Nephron (organoid): ENCODE data around the gene TCEA3.

ENCODE experiments used
- H3K27ac Mint-ChIP-seq, 3 experiments: 2 replicates each; pipeline ENCODE4 v1.8.0; 2020; ENCODE audit warnings: mixed read lengths in 3 of 3, mild to moderate bottlenecking in 2 of 3, moderate library complexity in 1 of 3
- H3K27me3 Mint-ChIP-seq: 2 replicates; pipeline ENCODE4 v1.8.0; 2021; ENCODE audit warnings: low read depth, mild to moderate bottlenecking, moderate library complexity, mixed read lengths
- H3K36me3 Mint-ChIP-seq: 2 replicates; pipeline ENCODE4 v1.8.0; 2020; ENCODE audit warnings: low read depth, mixed read lengths
- H3K4me1 Mint-ChIP-seq: 2 replicates; pipeline ENCODE4 v1.8.0; 2020; ENCODE audit warnings: mixed read lengths
- H3K4me3 Mint-ChIP-seq, 3 experiments: 2 replicates each; pipeline ENCODE4 v1.8.0; 2020; ENCODE audit warnings: mild to moderate bottlenecking in 3 of 3, mixed read lengths in 3 of 3, moderate library complexity in 2 of 3
- H3K9me3 Mint-ChIP-seq: 2 replicates; pipeline ENCODE4 v1.8.0; 2020; ENCODE audit warnings: mixed read lengths
- TF ChIP-seq, protein P1 (sequence below), 3 experiments: fragments of 200-600 bp; sonication (generic); IDR thresholded peaks; one replicate each; pipeline ENCODE4 v1.5.0; 2021; ENCODE audit warnings: antibody characterized with exemption in 3 of 3; ENCODE audit not compliant: unreplicated experiment in 3 of 3

Gene TCEA3

DNA sequence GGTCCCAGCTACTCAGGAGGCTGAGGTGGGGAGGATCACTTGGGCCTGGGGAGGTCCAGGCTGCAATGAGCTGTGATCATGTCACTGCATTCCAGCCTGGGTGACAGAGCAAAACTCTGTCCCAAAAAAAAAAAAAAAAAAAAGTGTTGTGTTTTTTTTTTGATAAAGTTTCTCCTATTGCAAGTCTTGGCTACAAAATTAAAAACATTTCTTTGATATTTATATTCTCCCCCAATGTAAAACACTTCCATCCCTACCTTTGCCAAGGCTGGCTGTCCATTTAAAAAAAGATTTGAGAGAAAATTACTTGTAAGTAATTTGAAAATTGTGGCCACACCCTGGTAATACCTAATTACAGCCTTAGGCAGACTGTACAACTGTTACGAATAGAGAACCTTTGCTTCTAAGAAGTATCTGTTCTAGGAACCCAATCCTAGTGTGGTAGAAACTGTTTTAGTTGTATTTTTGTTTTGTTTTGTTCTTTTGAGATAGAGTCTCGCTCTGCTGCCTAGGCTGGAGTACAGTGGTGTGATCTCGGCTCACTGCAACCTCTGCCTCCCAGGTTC is 66.2 kb downstream of the TCEA3 start:
- no peak overlapping the region for H3K4me3 Mint-ChIP-seq
- TF ChIP-seq, protein P1, sequence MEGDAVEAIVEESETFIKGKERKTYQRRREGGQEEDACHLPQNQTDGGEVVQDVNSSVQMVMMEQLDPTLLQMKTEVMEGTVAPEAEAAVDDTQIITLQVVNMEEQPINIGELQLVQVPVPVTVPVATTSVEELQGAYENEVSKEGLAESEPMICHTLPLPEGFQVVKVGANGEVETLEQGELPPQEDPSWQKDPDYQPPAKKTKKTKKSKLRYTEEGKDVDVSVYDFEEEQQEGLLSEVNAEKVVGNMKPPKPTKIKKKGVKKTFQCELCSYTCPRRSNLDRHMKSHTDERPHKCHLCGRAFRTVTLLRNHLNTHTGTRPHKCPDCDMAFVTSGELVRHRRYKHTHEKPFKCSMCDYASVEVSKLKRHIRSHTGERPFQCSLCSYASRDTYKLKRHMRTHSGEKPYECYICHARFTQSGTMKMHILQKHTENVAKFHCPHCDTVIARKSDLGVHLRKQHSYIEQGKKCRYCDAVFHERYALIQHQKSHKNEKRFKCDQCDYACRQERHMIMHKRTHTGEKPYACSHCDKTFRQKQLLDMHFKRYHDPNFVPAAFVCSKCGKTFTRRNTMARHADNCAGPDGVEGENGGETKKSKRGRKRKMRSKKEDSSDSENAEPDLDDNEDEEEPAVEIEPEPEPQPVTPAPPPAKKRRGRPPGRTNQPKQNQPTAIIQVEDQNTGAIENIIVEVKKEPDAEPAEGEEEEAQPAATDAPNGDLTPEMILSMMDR (IDR thresholded peaks at IDR 0.05; ENCODE audit: unreplicated experiment in 3 of 3) = no peak
- peaks cover 58% of the 10 kb centered on the region for H3K9me3 Mint-ChIP-seq
- H3K36me3 Mint-ChIP-seq = peaks cover 69% of the 10 kb centered on the region
- peaks cover 11% of the 10 kb centered on the region for H3K4me1 Mint-ChIP-seq
- H3K27ac Mint-ChIP-seq = no peak overlapping the region
- H3K27me3 Mint-ChIP-seq = peaks cover 6% of the 10 kb centered on the region

DNA sequence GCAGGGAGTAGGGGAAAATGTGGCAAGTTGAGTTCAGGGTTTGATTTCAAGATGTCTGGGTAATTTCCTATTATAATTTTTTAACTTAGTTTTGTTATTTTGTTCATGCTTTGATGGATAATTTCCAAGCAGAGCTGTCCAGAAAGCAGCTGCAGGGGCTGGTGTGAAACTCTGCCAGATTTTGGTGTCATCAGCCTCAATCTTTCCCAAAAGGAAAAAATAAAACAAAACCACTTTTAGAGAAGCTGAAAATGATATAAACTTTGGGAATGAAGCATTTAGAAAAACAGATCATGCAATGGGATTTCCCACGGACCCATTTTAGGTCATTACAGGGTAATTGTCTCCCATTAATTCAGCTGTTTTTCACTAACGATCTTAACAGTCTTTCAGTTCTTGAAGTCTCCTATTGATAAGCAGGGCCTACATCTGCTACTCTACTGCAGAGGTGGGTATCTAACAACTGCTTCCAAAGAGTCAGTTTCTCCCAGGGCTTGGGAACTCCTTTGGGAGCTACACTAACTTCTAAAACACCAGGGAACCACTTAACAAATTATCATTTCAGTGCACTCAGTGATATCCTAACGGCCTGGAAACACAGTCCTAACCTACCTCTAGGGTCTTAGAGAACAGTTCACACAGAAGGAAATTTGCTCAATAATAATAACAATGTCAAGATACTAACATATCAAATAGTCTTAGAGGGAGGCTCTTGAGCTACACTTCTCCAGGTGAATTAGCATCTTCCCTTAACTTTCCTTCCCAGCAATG is 67.2 kb downstream of the TCEA3 start:
- Mint-ChIP-seq H3K27me3 (no peaks in the 10 kb centered on the region), H3K36me3 (peaks cover 58% of the 10 kb centered on the region), H3K9me3 (peaks cover 48% of the 10 kb centered on the region), H3K27ac (no peak overlapping the region), H3K4me3 (no peak overlapping the region), H3K4me1 (peaks cover 11% of the 10 kb centered on the region)
- TF ChIP-seq, protein P1 (IDR thresholded peaks at IDR 0.05; ENCODE audit: unreplicated experiment in 3 of 3) = no peak

DNA sequence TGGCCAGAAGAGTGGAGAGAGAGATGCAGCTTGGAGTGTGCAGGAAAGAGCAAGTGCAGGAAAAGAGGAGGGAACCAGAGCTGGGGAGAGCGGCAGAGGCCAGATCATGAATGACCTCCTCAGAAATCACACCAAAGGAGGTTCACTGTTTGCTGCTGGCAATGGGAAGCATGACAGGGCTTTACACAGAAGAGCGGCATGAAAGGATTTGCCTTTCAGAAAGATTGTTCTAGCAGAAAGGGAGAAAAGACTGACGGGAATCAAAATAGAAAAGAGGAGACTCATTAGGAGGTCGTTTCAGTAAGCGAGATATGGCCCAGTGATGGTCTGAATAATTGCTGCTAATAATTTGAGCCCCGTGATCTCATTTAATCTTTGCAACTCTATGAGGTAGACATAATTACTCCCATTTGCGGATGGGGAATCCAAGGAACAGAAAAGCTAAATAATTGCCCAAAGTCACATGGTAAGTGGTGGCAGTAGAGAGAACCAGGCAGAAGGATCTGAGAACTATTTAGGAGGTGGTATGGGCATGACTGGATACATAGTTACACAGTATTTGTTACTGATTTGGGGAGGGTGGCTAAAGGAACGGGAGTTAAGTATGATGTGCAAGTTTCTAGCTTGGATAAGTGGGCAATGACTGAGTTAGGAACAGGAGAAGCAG is 67.9 kb downstream of the TCEA3 start:
- TF ChIP-seq, protein P1 (IDR thresholded peaks at IDR 0.05; ENCODE audit: unreplicated experiment in 3 of 3) = no peak
- Mint-ChIP-seq H3K4me3 (no peak overlapping the region), H3K27ac (no peak overlapping the region), H3K27me3 (no peaks in the 10 kb centered on the region), H3K36me3 (peaks cover 51% of the 10 kb centered on the region), H3K9me3 (peaks cover 41% of the 10 kb centered on the region), H3K4me1 (peaks cover 11% of the 10 kb centered on the region)

DNA sequence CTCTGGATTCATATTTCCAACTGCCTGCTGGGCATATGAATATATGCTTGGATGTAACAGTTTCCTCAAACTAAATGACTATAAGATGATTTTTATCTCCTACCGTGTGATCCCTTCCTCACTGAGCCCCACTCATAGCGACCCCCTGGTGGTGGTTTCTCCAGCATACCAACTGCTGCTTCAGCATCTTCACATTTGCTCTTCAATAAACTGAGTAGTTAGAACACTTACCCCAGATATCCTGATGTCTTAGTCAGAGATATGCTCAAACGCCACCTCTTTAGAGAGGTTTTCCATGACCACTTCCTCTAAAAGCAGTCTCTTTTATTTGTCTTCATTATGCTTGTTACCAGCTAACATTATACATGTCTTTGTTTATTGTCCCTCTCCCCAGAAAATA is 70.3 kb downstream of the TCEA3 start:
- Mint-ChIP-seq H3K4me3 (no peak overlapping the region), H3K27me3 (no peaks in the 10 kb centered on the region), H3K4me1 (peaks cover 11% of the 10 kb centered on the region), H3K9me3 (peaks cover 18% of the 10 kb centered on the region), H3K27ac (no peak overlapping the region), H3K36me3 (peaks cover 28% of the 10 kb centered on the region)
- TF ChIP-seq, protein P1 (IDR thresholded peaks at IDR 0.05; ENCODE audit: unreplicated experiment in 3 of 3) = no peak

DNA sequence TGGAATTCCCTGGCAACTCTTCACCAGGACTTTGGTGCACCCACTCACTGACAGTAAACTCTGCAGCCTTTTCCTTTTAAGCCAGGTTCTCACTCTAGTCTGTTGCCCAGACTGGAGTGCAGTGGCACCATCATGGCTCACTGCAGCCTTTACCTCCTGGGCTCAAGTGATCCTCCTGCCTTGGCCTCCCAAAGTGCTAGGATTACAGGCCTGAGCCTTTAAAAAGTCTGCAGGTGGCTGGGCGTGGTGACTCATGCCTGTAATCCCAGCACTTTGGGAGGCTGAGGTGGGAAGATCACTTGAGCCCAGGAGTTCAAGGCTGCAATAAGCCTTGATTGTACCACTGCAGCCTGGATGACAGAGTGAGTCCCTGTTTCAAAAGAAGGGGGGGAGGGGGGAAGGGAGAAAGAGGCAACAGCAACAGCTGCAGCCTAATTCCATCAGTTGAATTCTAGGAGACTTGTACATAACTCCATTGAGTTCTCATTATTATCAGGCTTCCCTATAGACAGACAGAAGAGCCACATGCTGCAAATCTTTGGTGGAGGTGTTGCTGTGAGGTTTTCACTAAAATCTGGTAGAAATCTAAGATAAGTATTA is 72.4 kb downstream of the TCEA3 start:
- Mint-ChIP-seq H3K36me3 (peaks cover 11% of the 10 kb centered on the region), H3K9me3 (peaks cover 7% of the 10 kb centered on the region), H3K4me3 (no peak overlapping the region), H3K27ac (no peak overlapping the region), H3K27me3 (no peaks in the 10 kb centered on the region), H3K4me1 (peaks cover 5% of the 10 kb centered on the region)
- TF ChIP-seq, protein P1 (IDR thresholded peaks at IDR 0.05; ENCODE audit: unreplicated experiment in 3 of 3) = no peak
